Ovary (tissue), 3 donors: ENCODE results near the gene MRPL21.

Experiments used
- POLR2A ChIP-seq: fragments of 450-650 bp; IDR thresholded peaks from one replicate; pipeline ENCODE4 v1.6.1; 2017; ENCODE audit warnings: antibody characterized with exemption, mild to moderate bottlenecking, moderate library complexity
- TF ChIP-seq, protein P1 (sequence below), 3 donors: fragments of 450-650 bp in 2 of 3; fragments of 200-600 bp in 1 of 3; IDR thresholded peaks; one replicate each; pipeline versions ENCODE4 v1.5.1 to v1.8.0; 2016 to 2022; ENCODE audit warnings: antibody characterized with exemption in 3 of 3, mild to moderate bottlenecking in 1 of 3
- donor health status: DM: no; HTN: no; CAD: no.

DNA sequence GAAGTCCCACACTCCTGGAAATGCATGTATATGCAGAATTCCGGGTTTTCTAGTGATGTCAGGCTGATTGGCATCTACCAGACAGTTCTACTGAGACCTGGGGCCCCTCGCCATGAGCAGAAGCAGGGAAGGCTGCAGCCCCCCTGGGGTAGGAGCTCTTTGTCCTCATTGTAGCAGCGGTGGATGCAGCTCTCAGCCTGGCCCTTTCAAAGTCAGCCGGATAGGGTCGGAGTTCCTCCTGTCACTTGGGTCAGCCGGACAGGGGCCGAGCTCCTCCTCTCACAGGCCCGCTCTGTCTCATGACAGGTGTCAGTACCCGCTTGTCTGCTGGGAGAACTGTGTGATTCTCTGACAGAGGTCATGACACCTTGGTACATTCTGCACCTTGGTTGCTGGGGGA lies 47.1 kb upstream of the MRPL21 start:
- TF ChIP-seq, protein P1, sequence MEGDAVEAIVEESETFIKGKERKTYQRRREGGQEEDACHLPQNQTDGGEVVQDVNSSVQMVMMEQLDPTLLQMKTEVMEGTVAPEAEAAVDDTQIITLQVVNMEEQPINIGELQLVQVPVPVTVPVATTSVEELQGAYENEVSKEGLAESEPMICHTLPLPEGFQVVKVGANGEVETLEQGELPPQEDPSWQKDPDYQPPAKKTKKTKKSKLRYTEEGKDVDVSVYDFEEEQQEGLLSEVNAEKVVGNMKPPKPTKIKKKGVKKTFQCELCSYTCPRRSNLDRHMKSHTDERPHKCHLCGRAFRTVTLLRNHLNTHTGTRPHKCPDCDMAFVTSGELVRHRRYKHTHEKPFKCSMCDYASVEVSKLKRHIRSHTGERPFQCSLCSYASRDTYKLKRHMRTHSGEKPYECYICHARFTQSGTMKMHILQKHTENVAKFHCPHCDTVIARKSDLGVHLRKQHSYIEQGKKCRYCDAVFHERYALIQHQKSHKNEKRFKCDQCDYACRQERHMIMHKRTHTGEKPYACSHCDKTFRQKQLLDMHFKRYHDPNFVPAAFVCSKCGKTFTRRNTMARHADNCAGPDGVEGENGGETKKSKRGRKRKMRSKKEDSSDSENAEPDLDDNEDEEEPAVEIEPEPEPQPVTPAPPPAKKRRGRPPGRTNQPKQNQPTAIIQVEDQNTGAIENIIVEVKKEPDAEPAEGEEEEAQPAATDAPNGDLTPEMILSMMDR (IDR thresholded peaks at IDR 0.05): no peak
- no peak for TF ChIP-seq POLR2A
